ENCODE data around the gene PAAF1.

PAAF1 gene

GRCh38 chr11:73946798-73947458 lies 70.1 kb downstream of the PAAF1 start:
- no peak for DNase-seq

- DNase-seq = no peak
These were observed 72.4 kb downstream of the PAAF1 start for GRCh38 chr11:73949246-73949645.

GRCh38 chr11:73949912-73950311 lies 73.1 kb downstream of the PAAF1 start:
- DNase-seq = no peak

- DNase-seq = no peak
These were observed 74.3 kb downstream of the PAAF1 start, which contains the start of gene DNAJB13 for GRCh38 chr11:73950869-73951710. TSS of gene DNAJB13 (plus strand) at chr11:73951026. CDS start at chr11:73951070, 44 bp downstream.

GRCh38 chr11:73951797-73952196 lies 75.0 kb downstream of the PAAF1 start:
- no peak for DNase-seq

- no peak for DNase-seq
These were observed 80.3 kb downstream of the PAAF1 start for GRCh38 chr11:73956876-73957653.

GRCh38 chr11:73957654-73958361 lies 81.0 kb downstream of the PAAF1 start:
- DNase-seq = no peak

GRCh38 chr11:73958521-73959141 lies 81.8 kb downstream of the PAAF1 start:
- no peak for DNase-seq

- no peak for DNase-seq
These were observed 84.5 kb downstream of the PAAF1 start for GRCh38 chr11:73961321-73961720.

GRCh38 chr11:73962101-73962705 lies 85.4 kb downstream of the PAAF1 start:
- DNase-seq = no peak

GRCh38 chr11:73963861-73964260 lies 87.1 kb downstream of the PAAF1 start:
- no peak for DNase-seq

GRCh38 chr11:73965076-73965763 lies 88.4 kb downstream of the PAAF1 start:
- DNase-seq = no peak

- no peak for DNase-seq
These were observed 88.9 kb downstream of the PAAF1 start for GRCh38 chr11:73965764-73966121.

GRCh38 chr11:73968356-73968966 lies 91.7 kb downstream of the PAAF1 start:
- DNase-seq = no peak

GRCh38 chr11:73969091-73969490 lies 92.3 kb downstream of the PAAF1 start:
- no peak for DNase-seq

- no peak for DNase-seq
These were observed 93.4 kb downstream of the PAAF1 start for GRCh38 chr11:73969991-73970800.

- DNase-seq = no peak
These were observed 94.4 kb downstream of the PAAF1 start for GRCh38 chr11:73971175-73971719.

- no peak for DNase-seq
These were observed 95.4 kb downstream of the PAAF1 start for GRCh38 chr11:73972187-73972586.

- DNase-seq = no peak
These were observed 96.0 kb downstream of the PAAF1 start for GRCh38 chr11:73972620-73973449.
